OCI-LY7 (cell line): ENCODE data around the gene SOST. TPM values are rescaled to one million over a fixed set of nuclear protein-coding genes. Genes with fewer than 3 reads are reported as not detected.

Experiments
- BruUV-seq: library from RNA; stranded (reverse); fragments of 400-500 nt; replicated peaks from 2 replicates; lab custom pipeline; 2021; lab: Mats Ljungman, UMichigan
- CTCF ChIA-PET: fragments of 300-600 bp; sonication (Branson Sonifier 250); formaldehyde crosslinking; loops from one replicate; lab custom pipeline; 2022; ENCODE audit warnings: antibody characterized with exemption; ENCODE audit not compliant: unreplicated experiment; lab: Charles Lee
- POLR2A ChIA-PET: fragments of 300-600 bp; sonication (Branson Sonifier 250); formaldehyde crosslinking; loops from one replicate; lab custom pipeline; 2022; ENCODE audit warnings: antibody characterized with exemption; lab: Charles Lee
- DNase-seq: peaks from one replicate; pipeline ENCODE4 v3.0.0-alpha.2; 2015; ENCODE audit warnings: low spot score
- H2AFZ ChIP-seq: fragments of 200-600 bp; sonication (generic), shearing (Covaris generic); 2 replicates; pipeline ENCODE4 v1.6.1; 2014; ENCODE audit warnings: mild to moderate bottlenecking, antibody characterized with exemption, low read length, moderate library complexity
- H3K27ac ChIP-seq: fragments of 200-600 bp; sonication (generic); 2 replicates; pipeline ENCODE4 v1.5.1; 2014; ENCODE audit warnings: mixed run types, low read depth, mild to moderate bottlenecking, moderate library complexity, low read length, inconsistent platforms; ENCODE audit not compliant: poor library complexity, severe bottlenecking
- H3K36me3 ChIP-seq: fragments of 200-600 bp; sonication (generic); 2 replicates; pipeline ENCODE4 v1.6.1; 2014; ENCODE audit warnings: mild to moderate bottlenecking, antibody characterized with exemption, low read length, moderate library complexity, mixed read lengths; ENCODE audit not compliant: insufficient read depth
- H3K4me1 ChIP-seq: fragments of 200-600 bp; sonication (generic); 2 replicates; pipeline ENCODE4 v1.5.1; 2014; ENCODE audit warnings: mild to moderate bottlenecking, low read length; ENCODE audit not compliant: insufficient read depth, poor library complexity, severe bottlenecking
- H3K4me2 ChIP-seq: fragments of 200-600 bp; sonication (generic); 2 replicates; pipeline ENCODE4 v1.6.1; 2014; ENCODE audit warnings: mild to moderate bottlenecking, low read length
- H3K4me3 ChIP-seq: fragments of 200-600 bp; sonication (generic); 2 replicates; pipeline ENCODE4 v1.5.1; 2014; ENCODE audit warnings: mild to moderate bottlenecking, low read depth, low read length; ENCODE audit not compliant: poor library complexity, severe bottlenecking
- H3K79me2 ChIP-seq: fragments of 200-600 bp; sonication (generic); 2 replicates; pipeline ENCODE4 v1.6.1; 2016; ENCODE audit warnings: low read depth, mild to moderate bottlenecking, low read length, moderate library complexity, mixed read lengths; ENCODE audit not compliant: insufficient read depth
- H3K9me2 ChIP-seq: fragments of 200-600 bp; sonication (generic); 2 replicates; pipeline ENCODE4 v1.6.1; 2016; ENCODE audit warnings: mild to moderate bottlenecking, low read length, mixed read lengths; ENCODE audit not compliant: insufficient read depth
- H3K9me3 ChIP-seq: fragments of 200-600 bp; sonication (generic); 2 replicates; pipeline ENCODE4 v1.6.1; 2014; ENCODE audit warnings: mild to moderate bottlenecking, mixed run types, low read length, mixed read lengths
- H4K20me1 ChIP-seq: fragments of 200-600 bp; sonication (generic); 2 replicates; pipeline ENCODE4 v1.6.1; 2014; ENCODE audit warnings: mild to moderate bottlenecking, antibody characterized with exemption, low read length, moderate library complexity, mixed read lengths; ENCODE audit not compliant: insufficient read depth
- CTCF ChIP-seq: fragments of 200-600 bp; sonication (generic); conservative IDR thresholded peaks from 2 replicates; pipeline ENCODE4 v1.5.1; 2014; ENCODE audit warnings: mild to moderate bottlenecking, antibody characterized with exemption, low read length, moderate library complexity, mixed read lengths
- EZH2phosphoT487 ChIP-seq: fragments of 200-600 bp; sonication (generic); IDR thresholded peaks from 2 replicates; pipeline ENCODE4 v1.6.1; 2018; ENCODE audit warnings: low read depth, borderline replicate concordance, mild to moderate bottlenecking, mixed run types, antibody characterized with exemption, low read length, moderate library complexity, mixed read lengths
- intact Hi-C: fragments of 100-400 bp; cut with micrococcal nuclease; formaldehyde crosslinking; loops from one replicate; pipeline ENCODE4 v1.10.0; 2022; ENCODE audit not compliant: unreplicated experiment
- total RNA-seq, 2 experiments: library from RNA; depleted of rRNA in 1 of 2; stranded (reverse); fragments of >200 nt in 1 of 2; shearing (Covaris generic) in 1 of 2; gene quantifications; 2 replicates each; pipeline ENCODE4 v1.2.3, GENCODE V29; 2014 to 2022

The SOST gene
- total RNA-seq, 2 experiments from 2014 or later: not detected

DNA sequence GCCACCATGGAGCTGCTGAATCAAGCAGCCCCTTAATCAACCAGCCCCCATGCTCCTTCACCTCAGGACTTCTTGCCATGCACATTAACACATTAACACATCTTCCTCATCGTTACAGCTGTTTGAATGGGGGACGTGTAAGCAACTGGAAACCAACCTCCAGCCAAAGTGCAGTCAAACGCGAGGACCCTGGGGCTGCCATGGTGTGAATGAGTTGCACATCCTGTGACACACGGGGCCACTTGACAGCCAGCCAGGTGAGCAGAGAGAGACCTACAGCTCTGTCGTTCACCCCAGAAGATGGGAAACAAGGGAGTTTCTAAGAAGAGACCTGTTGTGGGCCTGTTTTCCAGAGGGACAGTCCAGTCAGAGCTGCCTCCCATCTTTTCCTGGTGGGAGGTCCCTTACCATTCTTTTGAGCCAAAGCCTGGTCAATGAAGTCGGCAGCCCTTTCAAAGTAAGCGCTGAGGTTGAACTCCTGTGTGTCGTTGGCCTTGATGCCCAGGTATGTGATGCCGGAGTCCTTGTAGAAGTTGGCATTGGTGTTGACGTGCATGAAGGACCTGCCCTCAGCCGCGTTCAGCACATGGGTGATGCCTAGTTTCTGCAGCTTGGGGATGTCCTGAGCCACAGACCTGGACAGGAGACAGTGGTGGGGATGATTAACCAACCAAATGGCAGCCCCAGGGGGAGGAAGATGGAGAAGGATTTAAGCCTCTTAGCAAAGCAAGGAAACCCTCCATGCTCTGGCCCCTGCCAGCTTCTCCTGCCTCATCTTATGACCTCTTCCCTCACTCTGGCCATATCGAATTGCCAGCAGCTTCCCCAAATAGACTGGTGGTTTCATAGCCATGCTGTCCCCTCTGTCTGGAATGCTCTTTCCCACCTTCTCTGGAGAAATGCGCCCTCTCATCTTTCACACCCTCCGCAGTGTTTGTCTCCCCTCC lies 16.0 kb upstream of the SOST start:
- H3K27ac ChIP-seq: no peak overlapping the region
- no peak overlapping the region for H3K4me3 ChIP-seq
- DNase-seq: no peak
- intact Hi-C loops: no loop called here
- no peak overlapping the region for H2AFZ ChIP-seq
- ChIA-PET POLR2A (no interaction called here), CTCF (interaction anchor here (1.2 kb wide), 1 partner anchor 9 kb away, joined by 4 read pairs; no protein-coding TSS in a partner anchor)
- no peaks in the 10 kb centered on the region for H4K20me1 ChIP-seq
- H3K9me2 ChIP-seq: no peaks in the 10 kb centered on the region
- no peaks in the 10 kb centered on the region for H3K79me2 ChIP-seq
- no peak overlapping the region for H3K4me2 ChIP-seq
- H3K9me3 ChIP-seq: no peaks in the 10 kb centered on the region
- no TSS peak for BruUV-seq
- peaks cover 11% of the 10 kb centered on the region for H3K4me1 ChIP-seq
- H3K36me3 ChIP-seq: no peaks in the 10 kb centered on the region
- TF ChIP-seq EZH2phosphoT487 (no peak), CTCF (no peak)

GRCh38 chr17:43772877-43773648 lies 14.5 kb upstream of the SOST start:
- H4K20me1 ChIP-seq: no peaks in the 10 kb centered on the region
- no peak overlapping the region for H3K4me2 ChIP-seq
- H3K79me2 ChIP-seq: no peaks in the 10 kb centered on the region
- H3K9me3 ChIP-seq: no peaks in the 10 kb centered on the region
- intact Hi-C loops: no loop called here
- H3K4me3 ChIP-seq: no peak overlapping the region
- TF ChIP-seq EZH2phosphoT487: no peak
- no peak for TF ChIP-seq CTCF
- no peak overlapping the region for H3K27ac ChIP-seq
- no peak overlapping the region for H2AFZ ChIP-seq
- POLR2A ChIA-PET: no interaction called here
- DNase-seq: no peak
- no peaks in the 10 kb centered on the region for H3K36me3 ChIP-seq
- CTCF ChIA-PET: no interaction called here
- no peaks in the 10 kb centered on the region for H3K9me2 ChIP-seq
- no TSS peak for BruUV-seq
- H3K4me1 ChIP-seq: peaks cover 10% of the 10 kb centered on the region
